Endothelial cell of umbilical vein (primary cell): ENCODE measurements around the gene NTMT1. TPM values are rescaled to one million over a fixed set of nuclear protein-coding genes. Genes with fewer than 3 reads are reported as not detected.

Experiments used
- BruUV-seq: library from RNA; stranded (reverse); fragments of 400-500 nt; replicated peaks from 2 replicates; lab custom pipeline; 2021; lab: Mats Ljungman, UMichigan
- CTCF ChIA-PET: fragments of 300-600, 350-600 bp; sonication (Branson Sonifier 250); formaldehyde crosslinking; loops from one replicate; lab custom pipeline; 2021; ENCODE audit warnings: antibody characterized with exemption, inconsistent platforms; lab: Charles Lee
- POLR2A ChIA-PET: fragments of 300-600, 350-600 bp; sonication (Branson Sonifier 250); formaldehyde crosslinking; loops from one replicate; lab custom pipeline; 2021; ENCODE audit warnings: antibody characterized with exemption, inconsistent platforms; lab: Charles Lee
- DNase-seq: peaks from one replicate; pipeline ENCODE4 v3.0.0-alpha.2; 2011; ENCODE audit warnings: low read depth, low spot score
- FAIRE-seq: peaks from 2 replicates; lab custom pipeline; 2011; peaks lifted over from hg19 to GRCh38; lab: Jason Lieb, UNC
- H2AFZ ChIP-seq: 2 replicates; pipeline ENCODE4 v1.6.0; 2012; ENCODE audit warnings: low read depth, low read length, control low read depth, inconsistent platforms
- H3K27ac ChIP-seq: 2 replicates; pipeline ENCODE4 v1.5.1; 2011; ENCODE audit warnings: low read depth, mild to moderate bottlenecking, control low read depth, low read length, moderate library complexity; ENCODE audit not compliant: insufficient read depth
- H3K27me3 ChIP-seq, 2 experiments: 2 replicates each; pipeline versions ENCODE4 v1.6.0 to v1.6.1; 2011; ENCODE audit warnings: low read length in 2 of 2, mixed read lengths in 1 of 2; ENCODE audit not compliant: control insufficient read depth in 2 of 2, insufficient read depth in 2 of 2
- H3K36me3 ChIP-seq, 2 experiments: 2 replicates in 1 of 2; 3 replicates in 1 of 2; pipeline ENCODE4 v1.5.1; 2011; ENCODE audit warnings: low read length in 2 of 2, mild to moderate bottlenecking in 1 of 2, moderate library complexity in 1 of 2; ENCODE audit not compliant: control insufficient read depth in 2 of 2, insufficient read depth in 2 of 2; ENCODE audit errors: extremely low read depth in 1 of 2
- H3K4me1 ChIP-seq: 3 replicates; pipeline ENCODE4 v1.5.1; 2011; ENCODE audit warnings: mild to moderate bottlenecking, low read length; ENCODE audit not compliant: control insufficient read depth, insufficient read depth; ENCODE audit errors: extremely low read depth
- H3K4me2 ChIP-seq: 2 replicates; pipeline ENCODE4 v1.6.1; 2011; ENCODE audit warnings: low read length, control low read depth, mixed read lengths; ENCODE audit not compliant: insufficient read depth
- H3K4me3 ChIP-seq, 3 experiments: fragments of 200-600 bp in 1 of 3; sonication (generic), shearing (Covaris generic) in 1 of 3; replicated peaks in 1 of 3; 2 replicates each; pipeline ENCODE4 v1.5.1; 2011 to 2016; ENCODE audit warnings: control low read depth in 3 of 3, low read length in 3 of 3, mild to moderate bottlenecking in 2 of 3, inconsistent platforms in 1 of 3, low read depth in 1 of 3, moderate library complexity in 1 of 3; ENCODE audit not compliant: insufficient read depth in 1 of 3
- H3K79me2 ChIP-seq: 2 replicates; pipeline ENCODE4 v1.6.0; 2012; ENCODE audit warnings: low read length, inconsistent platforms; ENCODE audit not compliant: control insufficient read depth, insufficient read depth
- H3K9ac ChIP-seq: replicated peaks from 2 replicates; pipeline ENCODE3; 2011; ENCODE audit warnings: low read length, control low read depth; ENCODE audit not compliant: insufficient read depth; ENCODE audit errors: extremely low read depth
- H3K9me1 ChIP-seq: replicated peaks from 3 replicates; pipeline ENCODE4 v1.6.0; 2011; ENCODE audit warnings: mild to moderate bottlenecking, low read length; ENCODE audit not compliant: control insufficient read depth, insufficient read depth; ENCODE audit errors: extremely low read depth
- H3K9me3 ChIP-seq: replicated peaks from 2 replicates; pipeline ENCODE4 v1.5.1; 2012; ENCODE audit warnings: low read length, inconsistent platforms; ENCODE audit not compliant: control insufficient read depth, insufficient read depth
- H4K20me1 ChIP-seq: replicated peaks from 2 replicates; pipeline ENCODE3; 2011; ENCODE audit warnings: mild to moderate bottlenecking, low read length; ENCODE audit not compliant: control insufficient read depth, insufficient read depth; ENCODE audit errors: extremely low read depth
- EZH2 ChIP-seq: IDR thresholded peaks from 2 replicates; pipeline ENCODE4 v1.6.1; 2012; ENCODE audit warnings: borderline replicate concordance, low read depth, mild to moderate bottlenecking, moderate library complexity, low read length, inconsistent platforms; ENCODE audit not compliant: severe bottlenecking
- FOS ChIP-seq: IDR thresholded peaks from 2 replicates; pipeline ENCODE4 v1.6.1; 2011; ENCODE audit warnings: mild to moderate bottlenecking, low read length, moderate library complexity, borderline replicate concordance; ENCODE audit not compliant: insufficient read depth
- GATA2 ChIP-seq: IDR thresholded peaks from 2 replicates; pipeline ENCODE4 v1.7.0; 2011; ENCODE audit warnings: low read depth, mild to moderate bottlenecking, moderate library complexity, mixed read lengths, low read length; ENCODE audit not compliant: insufficient read length, insufficient read depth
- JUN ChIP-seq: IDR thresholded peaks from 2 replicates; pipeline ENCODE4 v1.6.1; 2011; ENCODE audit warnings: borderline replicate concordance, low read depth; ENCODE audit not compliant: insufficient read length, insufficient read depth
- MYC ChIP-seq: IDR thresholded peaks from one replicate; pipeline ENCODE4 v1.6.1; 2011; ENCODE audit warnings: mild to moderate bottlenecking, low read depth, low read length
- POLR2A ChIP-seq: IDR thresholded peaks from 2 replicates; pipeline ENCODE4 v1.6.1; 2012; ENCODE audit warnings: low read depth, mild to moderate bottlenecking, control low read depth, low read length
- POLR2AphosphoS5 ChIP-seq: IDR thresholded peaks from 2 replicates; pipeline ENCODE4 v1.6.1; 2012; ENCODE audit warnings: low read depth, mild to moderate bottlenecking, control low read depth, low read length, moderate library complexity; ENCODE audit not compliant: insufficient read depth
- dilution Hi-C: fragments of 300-500 bp; cut with MboI; formaldehyde crosslinking; loops from one replicate; pipeline ENCODE4 v1.15.0; 2019; ENCODE audit warnings: low sequenced_read_pairs; ENCODE audit not compliant: extremely low pct_ligation_motif_present
- intact Hi-C: fragments of 100-400 bp; cut with micrococcal nuclease; formaldehyde crosslinking; loops from one replicate; pipeline ENCODE4 v1.10.0; 2022
- polyA plus RNA-seq, 4 experiments: library from polyadenylated mRNA; depleted of rRNA in 3 of 4; stranded (reverse) in 3 of 4; unstranded in 1 of 4; fragments of >200 nt; gene quantifications; 2 replicates each; pipeline versions ENCODE4 v1.2.1 to v1.2.3, GENCODE V29; 2011 to 2012; ENCODE audit warnings: missing spikeins in 1 of 4
- total RNA-seq: library from RNA; stranded (reverse); gene quantifications from 2 replicates; pipeline ENCODE4 v1.2.3, GENCODE V29; 2021
- TF ChIP-seq, protein P1 (sequence below), 2 donors: IDR thresholded peaks; 1 replicate in 1 of 2; 2 replicates in 1 of 2; pipeline ENCODE4 v1.5.1; 2011; ENCODE audit warnings: low read length in 2 of 2, mild to moderate bottlenecking in 2 of 2, moderate library complexity in 2 of 2, control low read depth in 1 of 2, inconsistent platforms in 1 of 2, low read depth in 1 of 2; ENCODE audit not compliant: insufficient read depth in 1 of 2; ENCODE audit errors: extremely low read depth in 1 of 2
- TF ChIP-seq, protein P2 (sequence below): IDR thresholded peaks from 2 replicates; pipeline ENCODE4 v1.6.1; 2011; ENCODE audit not compliant: insufficient read depth, insufficient read length

Gene NTMT1
- total and polyA plus RNA-seq, 2 donors (not counting 3 experiments of a cell fraction or from before 2014, with no cell fraction given), result 47.6 to 58.3 TPM

DNA sequence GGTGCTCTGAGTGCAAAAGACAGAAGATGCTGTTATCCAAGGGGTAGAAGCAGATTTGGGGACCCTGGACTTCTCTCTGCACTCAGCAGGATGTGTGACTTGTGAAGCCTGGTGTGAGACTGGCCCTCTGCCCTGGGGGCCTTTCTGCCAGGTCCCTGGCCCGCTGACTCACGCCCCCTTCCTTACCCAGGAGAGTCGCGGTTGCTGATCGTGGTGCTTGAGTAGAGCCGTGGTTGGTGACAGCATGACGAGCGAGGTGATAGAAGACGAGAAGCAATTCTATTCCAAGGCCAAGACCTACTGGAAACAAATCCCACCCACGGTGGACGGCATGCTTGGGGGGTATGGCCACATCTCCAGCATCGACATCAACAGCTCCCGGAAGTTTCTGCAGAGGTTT, 6.5 kb downstream of the NTMT1 start:
- no peaks in the 10 kb centered on the region for H3K9me3 ChIP-seq
- no peak overlapping the region for H3K9ac ChIP-seq
- H3K4me3 ChIP-seq, result no peak overlapping the region
- dilution Hi-C loops, result no loop called here
- intact Hi-C loops, result no loop called here
- DNase-seq, result no peak
- peaks cover 10 to 30% of the 10 kb centered on the region in 2 experiments for H3K36me3 ChIP-seq
- POLR2A ChIA-PET, result no interaction called here
- H3K9me1 ChIP-seq, result no peaks in the 10 kb centered on the region
- CTCF ChIA-PET, result interaction anchor here (1.0 kb wide), 1 partner anchor 9 kb away, joined by 3 read pairs; no protein-coding TSS in a partner anchor
- H3K27ac ChIP-seq, result no peak overlapping the region
- BruUV-seq, result no TSS peak
- no peak overlapping the region for H3K4me2 ChIP-seq
- H4K20me1 ChIP-seq, result no peaks in the 10 kb centered on the region
- FAIRE-seq, result no peak
- H3K4me1 ChIP-seq, result peaks cover 7% of the 10 kb centered on the region
- no peaks in the 10 kb centered on the region for H3K27me3 ChIP-seq
- no peak overlapping the region for H2AFZ ChIP-seq
- TF ChIP-seq POLR2A, result no peak
- TF ChIP-seq FOS, result no peak
- TF ChIP-seq JUN, result no peak
- TF ChIP-seq, protein P1, sequence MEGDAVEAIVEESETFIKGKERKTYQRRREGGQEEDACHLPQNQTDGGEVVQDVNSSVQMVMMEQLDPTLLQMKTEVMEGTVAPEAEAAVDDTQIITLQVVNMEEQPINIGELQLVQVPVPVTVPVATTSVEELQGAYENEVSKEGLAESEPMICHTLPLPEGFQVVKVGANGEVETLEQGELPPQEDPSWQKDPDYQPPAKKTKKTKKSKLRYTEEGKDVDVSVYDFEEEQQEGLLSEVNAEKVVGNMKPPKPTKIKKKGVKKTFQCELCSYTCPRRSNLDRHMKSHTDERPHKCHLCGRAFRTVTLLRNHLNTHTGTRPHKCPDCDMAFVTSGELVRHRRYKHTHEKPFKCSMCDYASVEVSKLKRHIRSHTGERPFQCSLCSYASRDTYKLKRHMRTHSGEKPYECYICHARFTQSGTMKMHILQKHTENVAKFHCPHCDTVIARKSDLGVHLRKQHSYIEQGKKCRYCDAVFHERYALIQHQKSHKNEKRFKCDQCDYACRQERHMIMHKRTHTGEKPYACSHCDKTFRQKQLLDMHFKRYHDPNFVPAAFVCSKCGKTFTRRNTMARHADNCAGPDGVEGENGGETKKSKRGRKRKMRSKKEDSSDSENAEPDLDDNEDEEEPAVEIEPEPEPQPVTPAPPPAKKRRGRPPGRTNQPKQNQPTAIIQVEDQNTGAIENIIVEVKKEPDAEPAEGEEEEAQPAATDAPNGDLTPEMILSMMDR (IDR thresholded peaks at IDR 0.05; ENCODE audit: extremely low read depth in 1 of 2, insufficient read depth in 1 of 2, low read depth in 1 of 2, low read length in 2 of 2), result no peak
- TF ChIP-seq, protein P2, sequence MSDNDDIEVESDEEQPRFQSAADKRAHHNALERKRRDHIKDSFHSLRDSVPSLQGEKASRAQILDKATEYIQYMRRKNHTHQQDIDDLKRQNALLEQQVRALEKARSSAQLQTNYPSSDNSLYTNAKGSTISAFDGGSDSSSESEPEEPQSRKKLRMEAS, result no peak
- no peak for TF ChIP-seq MYC
- no peak for TF ChIP-seq POLR2AphosphoS5
- TF ChIP-seq EZH2, result no peak
- TF ChIP-seq GATA2, result no peak
- peaks cover 65% of the 10 kb centered on the region for H3K79me2 ChIP-seq
